HS-5 (cell line): ENCODE results near the gene OSBPL10.

ENCODE experiments used
- DNase-seq: peaks from one replicate; pipeline ENCODE4 v3.0.0-alpha.2; 2012; ENCODE audit warnings: low read depth

Gene OSBPL10

DNA sequence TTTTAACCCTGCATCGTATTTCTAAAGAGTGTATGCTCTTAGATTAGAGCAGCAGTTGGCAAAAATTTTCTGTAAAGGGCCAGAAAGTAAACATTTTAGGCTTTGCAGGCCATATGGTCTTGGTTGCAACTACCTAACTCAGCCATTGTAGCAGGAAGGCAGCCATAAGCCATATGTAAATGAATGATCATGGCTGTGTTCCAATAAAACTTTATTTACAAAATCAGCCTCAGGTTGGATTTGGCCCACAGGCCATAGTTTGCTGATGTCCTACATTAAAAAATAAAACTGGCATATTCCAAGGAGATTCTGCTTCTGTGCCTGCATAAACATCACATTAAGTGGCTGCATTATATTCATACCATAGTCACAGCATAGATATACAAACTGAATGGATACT, 313.5 kb downstream of the OSBPL10 start:
- no peak for DNase-seq

GRCh38 chr3:31664031-31664430, 317.0 kb downstream of the OSBPL10 start:
- no peak for DNase-seq

- no peak for DNase-seq
These were observed 318.9 kb downstream of the OSBPL10 start for GRCh38 chr3:31661993-31662670.

- DNase-seq, result no peak
These were observed 319.8 kb downstream of the OSBPL10 start for GRCh38 chr3:31661286-31661685.

DNA sequence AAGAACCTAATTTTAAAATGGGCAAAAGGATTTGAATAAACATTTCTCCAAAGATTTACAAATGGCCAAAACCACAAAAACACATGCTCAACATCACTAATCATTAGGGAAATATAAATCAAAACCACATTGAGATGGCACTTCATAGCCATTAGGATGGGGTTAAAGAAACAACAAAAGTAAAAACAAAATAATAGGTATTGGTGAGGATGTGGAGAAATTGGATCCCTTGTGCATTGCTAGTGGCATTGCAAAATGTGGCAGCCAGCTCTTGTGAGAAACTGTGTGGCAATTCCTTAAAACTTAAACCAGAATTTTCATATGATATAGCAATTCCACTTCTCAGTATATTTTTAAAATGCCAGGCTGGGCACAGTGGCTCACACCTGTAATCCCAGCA, 321.8 kb downstream of the OSBPL10 start:
- DNase-seq, result no peak

DNA sequence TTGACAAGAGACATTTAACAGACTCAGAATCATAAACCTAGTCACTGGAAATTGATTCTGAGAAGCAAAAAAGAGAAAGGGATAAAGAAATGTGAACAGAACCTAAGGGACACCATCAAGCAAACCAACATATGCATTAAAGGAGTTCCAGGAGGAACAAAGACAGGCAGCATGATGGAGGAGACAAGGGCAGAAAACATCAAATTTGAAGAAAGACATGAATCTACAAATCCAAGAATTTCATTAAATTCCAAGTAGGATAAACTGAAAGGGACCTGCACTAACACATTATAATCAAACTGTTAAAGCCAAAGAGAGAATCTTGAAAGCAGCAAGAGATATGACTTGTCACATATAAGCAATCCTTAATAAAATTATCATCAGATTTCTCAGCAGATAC, 326.1 kb downstream of the OSBPL10 start:
- DNase-seq, result no peak

DNA sequence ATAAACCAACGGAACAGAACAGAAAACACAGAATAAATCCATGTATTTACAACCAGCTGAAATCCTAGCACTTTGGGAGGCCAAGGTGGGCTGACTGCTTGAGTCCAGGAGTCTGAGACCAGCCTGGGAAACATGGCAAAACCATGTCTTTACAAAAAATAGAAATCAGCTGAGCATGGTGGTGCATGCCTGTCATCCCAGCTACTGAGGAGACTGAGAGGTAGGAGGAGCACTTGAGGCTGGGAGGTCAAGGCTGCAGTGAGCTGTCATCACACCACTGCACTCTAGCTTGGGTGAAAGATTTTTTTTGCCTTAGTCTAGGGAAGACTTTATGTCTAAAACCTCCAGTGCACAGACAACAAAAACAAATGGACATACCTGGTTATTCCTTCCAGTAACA, 327.6 kb downstream of the OSBPL10 start:
- DNase-seq, result no peak

GRCh38 chr3:31652296-31652695, 328.8 kb downstream of the OSBPL10 start:
- no peak for DNase-seq

DNA sequence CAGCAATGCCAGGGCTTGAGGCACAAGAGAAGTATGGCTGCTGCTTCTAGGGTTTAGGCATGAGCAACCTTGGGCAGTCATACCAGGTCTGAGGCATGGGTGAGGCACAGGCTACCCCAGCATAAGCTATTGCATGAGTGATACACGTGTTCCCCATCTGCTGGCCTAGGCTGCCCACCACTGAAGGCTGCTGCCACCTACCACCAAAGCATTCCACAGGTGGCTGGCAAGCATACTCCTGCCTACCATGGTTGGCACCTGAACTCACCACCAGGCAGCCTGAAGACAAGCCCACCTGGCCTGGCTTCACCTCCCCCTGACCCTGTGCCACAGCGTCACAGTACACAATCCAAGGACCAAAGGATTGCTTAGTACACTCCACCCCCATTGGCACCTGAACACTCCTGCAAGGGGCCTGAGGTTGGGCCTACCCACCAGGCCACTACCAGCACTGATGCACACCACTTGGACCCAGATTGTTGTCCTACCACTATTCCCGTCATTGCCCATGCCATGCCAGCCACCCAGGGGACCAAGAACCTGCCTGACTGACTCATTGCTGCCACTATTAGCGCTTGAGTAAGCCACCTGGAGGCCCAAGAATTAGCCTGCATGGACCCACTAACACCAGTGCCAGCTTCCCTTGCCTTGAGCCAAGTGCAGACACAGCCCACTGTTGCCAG, 332.6 kb downstream of the OSBPL10 start:
- DNase-seq, result no peak

GRCh38 chr3:31645256-31645655, 335.8 kb downstream of the OSBPL10 start:
- DNase-seq, result no peak

DNA sequence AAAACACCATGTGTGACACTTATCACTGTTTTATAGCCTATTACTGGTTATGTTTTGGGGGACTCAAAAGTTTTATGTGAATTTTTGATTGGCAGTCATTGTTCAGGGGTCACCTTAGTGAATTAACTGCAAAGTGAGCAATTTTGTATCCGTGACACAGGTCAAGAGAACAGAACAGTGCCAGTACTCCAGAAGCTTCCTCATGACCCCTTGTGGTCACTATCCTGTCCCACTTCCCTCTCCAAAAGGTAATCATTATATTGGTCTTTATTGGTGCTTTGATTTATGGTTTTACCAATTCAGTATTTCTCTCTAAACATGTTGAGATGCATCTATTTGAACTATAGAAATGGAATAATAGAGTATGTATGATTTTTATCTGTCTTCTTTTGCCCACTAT, 341.2 kb downstream of the OSBPL10 start:
- DNase-seq, result no peak

DNA sequence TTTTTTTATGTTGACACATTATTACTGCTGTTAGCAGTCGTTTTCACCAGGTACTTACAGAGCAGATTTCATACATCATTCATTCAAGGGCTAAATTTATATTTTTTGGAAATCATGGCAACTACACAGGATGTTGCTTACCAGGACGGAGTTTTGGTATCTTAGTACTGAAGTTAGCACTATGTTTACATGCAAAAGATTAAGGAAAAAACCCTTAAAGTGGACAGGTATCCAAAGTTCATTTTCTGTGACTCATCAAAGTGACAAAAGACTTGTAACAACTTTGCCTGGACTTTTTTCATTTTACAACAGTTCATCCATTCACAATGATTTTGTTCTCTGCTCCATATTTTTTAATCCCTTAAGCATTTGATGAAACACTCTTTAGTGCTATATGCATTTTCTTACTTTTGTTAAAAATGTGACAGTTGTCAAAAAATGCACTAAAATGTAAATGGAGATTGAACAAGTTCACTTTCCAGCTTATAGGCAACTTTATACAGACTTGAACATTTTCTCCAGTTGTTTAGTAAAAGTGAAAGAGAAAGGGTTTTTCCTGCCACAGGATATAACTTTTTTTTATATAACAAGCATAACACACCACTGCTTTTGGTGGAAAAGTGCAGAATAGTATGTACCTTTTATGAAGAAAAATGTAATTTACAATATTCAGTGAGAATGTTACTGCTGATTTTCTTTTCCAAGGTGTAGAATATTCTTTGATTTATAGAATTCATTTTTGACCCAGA, 344.2 kb downstream of the OSBPL10 start:
- DNase-seq, result no peak

GRCh38 chr3:31636049-31636448, 345.0 kb downstream of the OSBPL10 start:
- no peak for DNase-seq

DNA sequence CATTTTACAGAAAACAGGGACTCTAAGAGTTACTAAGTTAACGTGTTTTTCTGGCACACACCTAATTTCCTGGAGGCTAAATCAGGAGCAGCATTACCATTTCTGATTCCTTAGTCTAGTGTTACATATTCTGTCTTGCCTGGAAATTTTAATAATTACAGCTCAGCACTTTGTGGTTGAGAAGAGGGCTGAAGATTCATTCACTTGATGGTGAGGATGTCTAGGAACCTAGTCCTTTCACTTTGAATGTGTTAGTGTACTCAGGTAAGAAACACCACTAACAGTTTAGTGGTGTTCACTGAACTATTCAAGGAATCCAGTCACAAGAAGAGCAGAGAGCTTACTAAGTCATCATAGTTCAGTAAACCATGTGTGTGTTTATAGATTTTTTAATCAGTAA, 345.5 kb downstream of the OSBPL10 start:
- DNase-seq, result no peak

DNA sequence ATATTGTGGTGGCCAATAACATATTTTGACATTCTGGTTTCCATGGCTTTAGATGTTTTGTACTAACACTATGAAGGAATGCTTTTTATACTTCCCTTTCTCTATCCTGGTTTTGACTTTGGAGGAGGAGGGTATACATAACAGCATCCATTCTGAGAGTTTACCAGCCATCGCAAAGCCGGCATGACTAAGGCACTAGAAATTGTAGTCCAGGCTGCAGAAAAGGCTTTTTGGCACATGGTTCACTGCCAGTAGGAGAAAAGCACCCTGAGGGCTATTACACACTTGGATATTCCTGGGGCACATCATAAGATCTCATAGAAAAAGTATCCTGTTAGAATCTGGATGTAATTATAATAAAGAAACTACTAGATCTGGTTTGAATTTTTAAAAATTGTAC, 346.6 kb downstream of the OSBPL10 start:
- DNase-seq, result peak; percentile 19

- no peak for DNase-seq
These were observed 352.0 kb downstream of the OSBPL10 start for GRCh38 chr3:31629054-31629453.

DNA sequence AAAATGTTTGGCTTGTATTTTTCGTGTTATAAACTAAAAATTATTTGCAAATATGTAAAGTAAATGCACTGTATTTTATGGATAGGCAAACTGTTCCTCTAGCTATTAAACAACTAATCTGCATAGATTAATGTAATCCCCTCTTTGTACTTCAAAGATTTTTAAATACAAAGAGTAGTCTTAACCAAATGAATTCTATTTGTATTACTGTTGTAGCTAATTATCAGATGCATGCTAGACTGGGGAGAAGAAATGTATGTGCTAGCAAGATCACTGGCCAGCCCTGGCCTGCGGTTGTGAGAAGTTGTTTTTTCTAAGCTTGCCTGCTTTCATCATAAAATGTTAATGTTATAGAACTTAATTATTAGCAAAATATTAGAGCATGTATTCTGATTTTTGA, 355.7 kb downstream of the OSBPL10 start:
- DNase-seq, result no peak

- DNase-seq, result no peak
These were observed 356.9 kb downstream of the OSBPL10 start for GRCh38 chr3:31624083-31624709.

GRCh38 chr3:31622636-31623288, 358.3 kb downstream of the OSBPL10 start:
- DNase-seq, result no peak

GRCh38 chr3:31621314-31621713, 359.7 kb downstream of the OSBPL10 start:
- DNase-seq, result no peak

GRCh38 chr3:31620656-31621055, 360.4 kb downstream of the OSBPL10 start:
- no peak for DNase-seq

GRCh38 chr3:31616711-31617110, 364.4 kb downstream of the OSBPL10 start:
- DNase-seq, result no peak
